Fibroblast of upper back skin (primary cell): ENCODE measurements around the gene MTA3.

ENCODE experiments used
- DNase-seq: peaks from one replicate; pipeline ENCODE4 v3.0.0-alpha.2; 2013

MTA3 gene

DNA sequence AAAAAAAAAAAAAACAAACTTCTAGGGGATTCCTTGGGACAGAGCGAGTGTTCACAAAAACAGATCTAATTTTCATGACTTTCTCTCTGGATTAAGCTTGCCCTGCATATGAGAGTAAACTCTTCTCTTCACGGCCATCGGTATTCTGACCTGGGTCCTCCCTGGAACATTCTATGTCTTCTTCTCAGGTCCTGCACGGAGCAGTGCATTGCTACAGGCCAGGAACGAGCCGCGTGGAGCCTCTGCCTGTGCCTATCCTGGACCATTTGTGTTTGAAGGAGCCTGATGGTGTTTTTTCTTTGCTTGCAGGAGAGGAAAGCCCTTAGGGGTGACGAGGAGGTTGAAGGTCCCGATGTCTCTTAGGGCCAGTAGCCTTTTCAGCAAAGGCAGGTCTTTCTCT, 197.3 kb downstream of the MTA3 start:
- no peak for DNase-seq

DNA sequence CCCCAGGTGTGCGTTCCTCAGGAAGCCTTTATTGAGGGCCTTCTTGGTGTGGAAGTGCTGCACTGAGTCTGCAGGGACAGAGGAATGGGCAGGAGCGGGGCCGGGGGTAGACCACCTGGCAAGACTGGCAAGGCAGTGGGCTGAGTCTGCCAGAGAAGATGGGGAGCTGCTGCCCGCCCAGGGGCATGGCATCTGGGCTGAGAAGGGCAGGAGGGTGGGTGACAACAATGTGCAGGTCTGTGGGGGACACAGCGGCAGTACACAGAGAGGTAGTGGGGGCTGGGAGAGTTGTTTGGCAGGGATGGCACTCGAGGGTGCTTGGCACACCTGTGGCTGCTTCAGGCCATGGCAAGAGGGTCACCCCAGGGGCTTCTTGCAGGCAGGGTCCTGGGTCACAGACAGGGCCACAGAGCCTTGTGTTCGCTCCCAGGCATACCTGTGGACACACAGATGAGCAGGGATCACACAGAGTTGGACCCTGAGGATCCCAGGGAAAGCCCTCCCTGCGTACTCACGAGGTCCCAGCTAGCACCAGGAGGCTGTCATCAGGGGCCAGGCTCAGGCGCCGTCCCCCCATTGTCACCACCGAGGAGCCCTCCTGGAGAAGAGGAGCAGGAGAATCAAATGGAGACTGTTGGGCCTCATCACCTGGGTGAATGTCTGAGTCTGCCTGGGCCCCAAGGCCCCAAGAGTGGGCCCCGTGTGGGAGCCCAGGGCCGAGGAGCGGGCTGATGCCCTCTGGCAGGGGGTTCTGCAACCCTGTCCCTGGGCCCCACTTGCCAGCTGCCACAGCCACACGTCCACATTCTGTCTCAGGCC, 198.9 kb downstream of the MTA3 start:
- DNase-seq = no peak

DNA sequence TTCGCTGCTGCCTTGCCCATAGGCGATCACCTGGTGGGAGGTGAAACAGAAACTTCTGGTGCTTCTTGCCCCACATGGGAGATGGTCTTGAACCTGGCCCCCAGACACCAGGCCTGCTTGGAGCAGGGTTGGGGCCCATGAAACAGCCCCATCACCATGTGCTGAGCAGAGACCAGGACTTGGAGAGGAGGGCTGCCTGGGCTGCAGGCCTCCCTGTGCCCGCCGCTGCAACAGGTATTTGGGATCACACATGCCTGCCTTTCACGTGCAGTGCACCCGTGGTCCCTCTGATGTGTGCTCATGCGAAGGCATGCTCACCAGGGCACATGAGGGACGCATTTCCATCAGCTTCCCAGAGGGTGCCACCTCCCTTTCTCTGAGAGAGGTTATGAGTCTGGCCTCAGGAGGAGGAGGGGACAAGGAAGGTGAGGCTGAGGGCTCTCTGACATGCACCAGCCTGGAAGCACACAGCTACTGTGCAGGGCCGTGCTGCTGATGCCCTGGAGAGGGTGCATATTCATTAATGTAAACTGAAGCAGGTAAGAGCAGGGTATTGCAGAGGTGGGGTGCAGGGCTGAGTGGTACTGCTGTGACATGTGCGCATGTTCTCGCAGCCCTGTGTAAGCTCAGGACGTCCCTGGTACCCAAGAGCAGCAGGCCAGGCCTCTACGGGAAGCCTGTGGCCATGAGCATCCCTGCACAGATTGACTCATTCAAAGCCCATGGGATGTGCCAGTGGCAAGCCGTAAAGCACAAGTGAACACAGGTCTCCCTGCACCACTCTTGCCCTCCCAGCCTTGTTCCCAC, 199.7 kb downstream of the MTA3 start:
- DNase-seq = no peak

DNA sequence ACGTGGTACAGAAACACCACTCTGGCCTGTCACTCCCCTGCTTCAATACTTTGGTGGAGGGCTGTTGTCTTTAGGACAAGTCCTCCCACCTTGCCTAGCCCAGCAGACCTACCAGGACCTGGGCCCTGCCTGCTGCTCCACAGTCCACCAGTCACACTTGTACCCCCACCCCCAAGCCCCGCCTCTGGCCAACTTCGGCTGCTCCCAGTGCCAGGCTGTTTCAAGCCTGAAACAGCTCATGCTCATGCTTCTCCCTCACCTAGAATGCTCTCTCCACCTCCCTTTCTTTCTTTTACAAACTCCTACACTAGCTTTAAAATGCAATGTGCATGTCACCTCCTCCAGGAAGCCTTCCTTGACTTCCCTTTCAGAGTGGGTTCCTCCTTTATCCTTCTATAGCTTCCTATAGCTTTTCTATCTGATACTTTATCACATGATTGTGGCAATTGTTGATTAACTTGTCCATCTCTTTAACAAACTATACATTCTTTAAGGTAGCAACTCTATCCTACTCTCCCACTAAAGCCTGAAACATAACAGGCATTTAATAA, 200.3 kb downstream of the MTA3 start:
- no peak for DNase-seq

DNA sequence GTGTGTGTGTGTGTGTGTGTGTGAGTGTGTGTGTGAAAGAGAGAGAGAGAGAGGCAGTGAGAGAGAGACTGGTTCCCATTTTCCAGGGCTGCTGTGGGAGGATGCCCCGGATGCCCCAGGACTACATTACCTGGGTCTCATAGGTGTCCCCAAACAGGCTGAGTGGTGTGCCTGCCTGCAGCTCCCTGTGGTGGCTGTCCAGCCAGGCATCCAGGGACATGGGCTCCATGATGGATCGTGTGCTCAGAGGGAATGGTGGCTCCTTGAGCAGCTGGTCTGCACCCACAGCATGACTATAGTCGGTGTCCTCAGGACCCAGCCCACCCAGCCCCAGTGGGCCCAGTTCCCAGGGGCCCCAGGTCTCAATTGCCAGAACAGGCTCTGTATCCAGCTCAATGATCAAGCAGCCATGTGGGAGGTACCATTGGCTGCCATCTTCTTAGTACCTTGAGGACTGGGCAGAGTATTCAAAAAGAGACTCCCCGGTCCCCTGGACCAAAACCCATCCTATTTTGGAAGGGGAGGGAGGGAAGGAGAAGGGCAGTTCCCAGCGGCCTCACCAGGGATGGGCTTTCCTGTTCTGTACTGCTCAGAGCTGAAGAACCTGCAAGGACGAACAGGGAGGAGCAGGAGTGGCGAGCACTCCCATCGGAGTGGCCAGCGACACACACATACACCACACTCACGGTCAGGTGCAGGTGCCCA, 201.3 kb downstream of the MTA3 start:
- DNase-seq = no peak

DNA sequence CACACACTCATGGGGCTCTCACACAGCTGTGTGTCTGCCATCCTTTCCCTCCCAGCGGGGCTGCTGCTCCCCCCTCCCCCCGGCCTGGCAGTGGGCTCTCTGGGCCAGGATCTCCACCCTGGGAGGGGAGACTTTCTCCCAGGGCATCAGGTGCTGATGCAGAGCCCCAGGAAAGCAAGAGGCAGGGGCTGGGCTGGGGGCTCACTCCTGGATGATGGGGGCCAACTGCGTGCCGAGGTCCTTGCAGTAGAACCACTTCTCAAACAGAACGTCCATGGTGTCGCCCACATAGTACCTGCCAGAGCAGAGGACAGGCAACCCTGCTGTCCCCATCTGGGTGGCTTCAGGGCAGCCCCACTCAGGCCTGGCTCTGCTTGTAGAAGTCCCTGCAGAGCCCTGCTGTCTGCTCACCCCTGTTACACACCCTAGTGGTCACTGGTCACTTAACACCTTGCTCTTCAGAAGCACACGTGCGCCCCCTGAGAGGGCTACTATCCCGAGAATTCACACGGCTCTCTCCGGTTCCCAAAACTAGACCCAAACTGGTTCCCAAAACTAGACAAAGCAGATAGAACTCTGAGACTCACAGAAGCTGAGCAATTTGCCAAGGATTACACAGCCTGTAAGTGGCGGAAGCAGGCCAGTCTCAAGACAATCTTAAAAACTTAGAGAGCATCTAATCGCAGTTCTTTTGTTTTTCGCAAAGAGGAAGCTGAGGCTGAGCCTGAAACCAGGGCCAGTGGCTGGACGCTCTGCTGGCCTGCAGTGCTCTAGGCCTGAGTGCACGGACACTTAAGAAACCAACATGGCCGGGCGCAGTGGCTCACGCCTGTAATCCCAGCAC, 202.1 kb downstream of the MTA3 start:
- DNase-seq = peak; percentile 21

DNA sequence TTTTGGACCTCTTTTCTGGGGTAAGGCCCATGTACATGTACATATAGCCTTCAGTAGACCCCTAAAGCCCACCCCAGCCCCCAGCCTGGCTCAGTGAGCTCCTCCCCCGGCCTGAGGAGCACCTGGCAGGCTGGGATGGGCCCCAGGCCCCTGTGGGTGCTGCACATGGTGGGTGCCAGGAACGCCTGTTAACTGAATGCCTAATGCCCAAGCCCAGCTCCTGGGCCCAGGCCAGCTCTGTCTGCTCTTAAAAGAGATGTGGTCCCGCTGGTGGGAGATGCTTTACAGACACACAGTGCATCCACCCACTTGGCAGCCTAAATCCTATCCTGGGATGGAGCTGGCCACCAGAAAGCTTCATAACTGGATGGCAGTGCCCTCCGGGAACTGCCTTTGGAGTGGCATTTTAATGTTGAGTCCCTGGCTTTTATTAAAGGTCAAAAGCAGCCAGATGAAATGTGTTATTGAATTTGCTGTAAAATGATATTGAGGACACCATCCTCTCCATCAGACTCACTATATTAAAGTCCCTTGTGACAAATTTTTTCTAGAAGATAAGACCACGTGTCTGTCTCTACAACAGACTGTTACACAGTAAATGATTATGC, 203.2 kb downstream of the MTA3 start:
- DNase-seq = no peak

DNA sequence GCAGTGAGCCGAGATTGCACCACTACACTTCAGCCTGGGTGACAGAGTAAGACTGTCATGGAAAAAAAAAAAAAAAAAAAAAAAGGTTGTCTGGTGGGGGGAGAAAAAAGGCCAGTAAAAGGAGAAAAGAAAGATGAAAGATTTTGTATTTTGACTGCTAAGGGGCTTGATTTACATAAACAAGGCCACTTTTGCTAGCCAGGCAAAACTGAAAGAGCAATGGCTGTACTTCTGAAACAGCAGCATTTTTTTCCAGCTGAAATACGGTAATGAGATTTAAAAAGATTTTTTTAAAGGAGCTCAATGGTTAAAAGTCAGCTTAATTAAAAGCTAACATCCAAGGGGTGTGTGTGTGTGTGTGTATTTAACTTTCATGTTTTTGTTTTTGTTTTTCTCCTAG, 206.8 kb downstream of the MTA3 start:
- DNase-seq = no peak

DNA sequence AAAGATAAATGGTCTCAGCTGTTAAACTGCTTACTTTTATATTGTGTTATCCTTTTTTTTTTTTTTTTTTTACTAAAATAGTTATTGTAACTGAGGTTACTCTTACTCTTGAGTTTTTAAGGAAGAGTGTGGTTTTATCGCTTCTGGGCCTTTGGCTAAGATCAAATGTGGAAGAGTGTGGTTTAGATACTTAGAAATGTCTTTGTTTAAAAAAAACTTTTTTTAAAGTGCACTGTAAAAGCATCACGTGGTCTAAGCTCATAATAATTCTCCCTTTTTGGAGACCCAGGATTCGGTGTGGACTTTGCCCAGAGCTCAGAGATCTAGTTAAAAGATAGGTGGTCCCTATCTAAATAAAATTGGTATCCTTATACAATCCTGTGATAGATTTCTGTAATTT, 207.4 kb downstream of the MTA3 start:
- DNase-seq = no peak

DNA sequence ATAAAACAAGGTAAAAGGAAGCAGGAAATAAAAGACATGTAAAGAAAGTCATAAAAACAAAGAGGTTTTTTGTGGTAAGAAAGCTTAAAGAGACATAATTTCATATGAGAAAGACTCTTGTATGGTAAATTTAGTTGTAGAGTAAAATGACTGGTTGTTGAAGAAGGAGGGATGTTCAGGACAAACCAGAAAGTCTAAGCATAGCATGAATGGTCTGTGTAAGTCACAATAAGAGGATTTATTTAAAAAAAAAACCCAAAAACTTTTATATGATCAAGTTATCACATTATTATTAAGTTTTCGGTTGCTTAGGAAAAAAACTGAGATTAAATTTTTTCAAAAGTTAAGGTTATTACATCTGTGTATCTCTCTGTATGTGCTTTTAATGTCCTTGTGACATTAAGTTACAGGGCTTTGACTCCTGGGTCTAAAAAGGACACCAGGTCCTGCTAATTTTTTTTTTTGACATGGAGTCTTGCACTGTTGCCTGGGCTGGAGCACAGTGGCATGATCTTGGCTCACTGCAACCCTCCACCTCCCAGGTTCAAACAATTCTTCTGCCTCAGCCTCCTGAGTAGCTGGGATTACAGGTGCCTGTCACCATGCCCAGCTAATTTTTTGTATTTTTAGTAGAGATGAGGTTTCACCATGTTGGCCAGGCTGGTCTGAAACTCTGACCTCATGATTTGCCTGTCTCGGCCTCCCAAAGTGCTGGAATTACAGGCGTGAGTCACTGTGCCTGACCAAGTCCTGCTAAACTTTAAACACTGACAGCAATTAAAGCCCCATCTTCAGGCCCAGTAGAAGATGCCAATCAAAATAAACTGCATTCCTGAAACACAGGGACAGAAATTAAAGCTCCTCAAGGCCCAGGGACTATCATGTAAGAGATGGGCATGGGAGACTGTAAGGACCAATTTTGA, 209.7 kb downstream of the MTA3 start:
- no peak for DNase-seq

DNA sequence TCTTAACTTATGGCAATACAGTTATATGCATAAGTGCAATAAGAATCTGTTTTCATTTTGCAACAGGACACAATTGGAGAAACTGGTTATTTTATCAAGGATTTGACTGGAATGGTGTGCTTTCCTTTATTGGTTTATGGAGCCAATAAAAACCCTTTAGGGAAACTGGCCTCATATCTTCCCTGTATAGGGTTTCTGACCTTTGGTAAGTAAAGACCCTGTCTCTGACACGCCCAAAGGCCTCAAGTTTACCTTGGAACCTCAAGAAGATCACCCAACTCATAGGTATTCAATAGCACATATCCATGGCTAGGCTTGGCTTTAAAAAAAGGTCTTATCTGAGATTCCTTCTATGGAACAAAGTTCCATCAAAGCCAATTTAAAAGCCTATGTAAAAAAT, 212.7 kb downstream of the MTA3 start:
- DNase-seq = no peak

DNA sequence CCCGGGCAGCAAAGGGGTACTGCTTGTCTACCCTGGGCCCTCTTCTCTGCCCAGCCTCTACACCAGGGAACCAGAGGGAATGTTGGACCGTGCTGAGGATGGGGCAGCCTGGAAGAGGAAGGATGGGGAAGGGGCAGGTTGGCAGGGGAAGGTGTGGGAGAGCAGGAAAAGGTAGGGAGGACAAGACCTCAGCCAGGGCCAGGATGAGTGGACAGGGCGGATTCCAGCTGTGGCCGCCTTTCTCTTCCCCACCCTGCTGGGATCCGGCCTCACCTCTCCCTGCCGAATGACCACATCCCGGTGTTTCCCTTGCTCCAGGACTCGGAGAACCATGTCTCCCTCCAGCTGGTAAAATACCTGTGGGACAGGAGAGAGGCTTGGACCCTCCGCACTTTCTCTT, 215.1 kb downstream of the MTA3 start:
- no peak for DNase-seq

DNA sequence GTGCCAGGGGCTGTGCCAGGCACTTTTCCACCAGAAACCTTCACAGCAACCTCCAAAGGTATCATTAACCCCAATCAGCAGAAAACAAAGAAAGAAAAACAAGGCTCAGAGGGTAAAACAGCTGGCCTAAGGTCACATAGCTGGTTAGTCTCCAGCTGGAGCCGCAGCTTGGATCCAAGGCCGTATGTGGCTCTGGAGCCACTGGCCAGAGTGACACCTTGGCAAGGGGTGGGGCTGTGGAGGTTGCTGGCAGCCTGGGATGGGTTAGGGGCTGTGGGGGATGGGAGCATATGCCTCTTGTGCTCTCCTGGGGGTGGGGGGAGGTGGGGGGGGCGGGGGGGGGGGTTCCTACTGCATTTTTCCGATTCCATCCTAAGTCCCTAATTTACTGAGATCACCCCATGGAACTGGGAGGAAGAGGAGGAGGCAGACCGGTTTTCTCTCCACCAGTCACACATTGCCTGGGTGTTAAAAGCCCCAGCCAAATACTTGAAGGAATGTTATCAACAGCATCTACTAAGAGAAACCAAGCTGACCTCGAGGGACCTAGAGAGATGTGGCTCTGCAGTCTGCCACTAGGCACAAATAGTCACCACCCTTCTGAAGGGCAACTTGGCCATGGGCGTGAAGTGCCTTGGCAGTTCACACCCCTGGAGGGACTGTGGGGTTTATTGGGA, 215.9 kb downstream of the MTA3 start:
- no peak for DNase-seq

DNA sequence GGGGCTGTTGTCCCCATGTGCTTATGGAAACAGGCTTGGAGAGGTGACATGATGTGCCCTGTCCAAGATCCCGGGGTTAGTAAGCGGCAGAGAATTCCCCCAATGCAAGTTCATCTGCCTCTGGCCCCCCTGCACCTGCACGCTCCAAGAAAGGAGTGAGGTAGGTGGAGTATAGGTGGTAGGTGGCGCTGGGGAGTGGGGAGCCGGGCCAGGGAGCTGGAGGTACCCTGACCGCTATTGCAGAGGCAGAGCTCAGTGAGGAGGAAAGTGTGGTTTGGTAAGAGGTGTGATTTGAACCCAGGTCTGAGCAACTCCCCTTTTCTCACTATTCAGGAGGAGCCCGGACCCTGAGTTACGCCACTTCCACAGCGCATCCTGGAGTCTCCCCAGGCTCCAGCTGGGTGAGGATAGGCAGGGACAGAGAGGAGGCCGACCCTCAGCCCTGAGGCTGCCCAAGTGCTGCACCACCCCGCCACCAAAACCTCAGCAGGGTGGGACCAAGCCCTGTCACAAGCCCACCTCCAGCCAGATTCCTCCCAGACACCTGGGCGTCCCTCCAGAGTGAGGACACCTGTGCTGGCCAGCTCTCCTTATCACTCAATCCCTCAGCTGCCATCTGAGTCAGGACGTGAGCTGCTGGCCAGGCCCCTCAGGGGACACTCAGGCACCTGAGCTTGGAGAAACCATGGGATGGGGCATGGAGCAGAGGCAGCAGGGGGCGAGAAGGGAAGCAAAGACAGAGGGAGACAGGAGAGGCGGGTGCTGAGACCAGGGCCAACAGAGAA, 218.3 kb downstream of the MTA3 start:
- no peak for DNase-seq

DNA sequence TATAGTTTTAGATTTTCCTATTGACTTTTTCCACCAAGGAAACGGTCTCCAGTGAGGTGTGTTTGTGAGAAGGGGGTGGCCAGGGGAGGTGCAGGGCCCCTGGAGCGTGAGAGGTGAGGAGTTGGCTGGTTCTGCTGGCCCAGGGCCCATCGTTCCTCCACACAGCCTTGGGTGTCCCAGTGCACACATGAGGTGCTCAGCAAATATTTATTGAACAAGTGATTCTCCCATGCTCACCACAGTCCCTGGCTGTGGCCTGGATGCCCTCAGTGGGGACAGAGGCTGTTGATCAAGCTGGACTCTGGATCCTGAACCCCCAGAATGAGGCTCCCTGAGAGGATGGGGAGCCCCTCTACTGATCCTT, 219.0 kb downstream of the MTA3 start:
- no peak for DNase-seq

DNA sequence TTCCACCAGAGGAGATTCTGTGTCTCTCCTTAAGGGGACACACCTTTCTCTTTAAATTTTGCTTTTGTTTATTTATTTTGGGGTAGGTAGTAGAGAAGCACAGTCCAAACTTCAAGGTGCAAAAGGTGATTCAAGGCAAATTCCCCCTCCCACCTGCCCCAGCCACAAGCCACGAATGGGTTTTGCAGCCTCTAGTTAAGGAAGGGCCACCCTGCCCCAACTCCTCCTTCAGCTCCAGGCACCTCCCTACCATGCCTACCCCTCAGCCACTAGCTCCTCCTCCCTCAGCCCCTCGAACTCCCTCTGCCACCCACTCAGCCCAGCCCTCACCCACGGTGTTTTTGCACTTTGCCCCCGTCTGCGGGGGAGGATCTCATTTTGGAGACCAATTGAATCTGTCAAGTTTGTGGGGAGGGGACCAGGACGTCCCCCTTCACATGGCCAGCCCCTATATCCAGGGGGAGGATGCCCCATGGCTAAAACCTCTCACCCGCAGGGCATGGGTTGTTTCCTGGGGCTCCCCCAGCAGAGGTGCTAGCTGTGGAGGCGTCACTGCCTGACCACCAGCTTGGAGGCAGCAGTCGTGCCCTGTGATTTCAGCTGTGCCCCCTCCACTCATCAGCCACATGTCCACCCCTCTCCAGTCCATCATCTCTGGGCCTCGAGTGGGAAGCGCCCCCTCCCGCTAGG, 219.5 kb downstream of the MTA3 start:
- DNase-seq = no peak

DNA sequence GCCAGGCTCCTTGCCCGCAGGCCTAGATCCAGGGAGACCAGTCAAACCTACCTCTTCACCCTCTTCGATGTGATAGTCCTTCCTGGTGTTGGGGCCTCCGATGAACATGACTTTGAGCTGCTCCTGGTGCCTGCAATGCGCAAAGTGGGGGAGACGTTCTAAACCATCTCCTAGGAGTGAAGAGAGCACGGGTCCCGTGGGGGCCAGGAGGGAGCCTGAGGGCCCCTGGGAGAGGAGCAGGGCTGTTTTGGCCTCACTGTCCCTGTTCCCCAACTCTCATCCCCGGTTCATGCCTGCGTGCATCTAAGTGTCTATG, 220.0 kb downstream of the MTA3 start:
- no peak for DNase-seq

DNA sequence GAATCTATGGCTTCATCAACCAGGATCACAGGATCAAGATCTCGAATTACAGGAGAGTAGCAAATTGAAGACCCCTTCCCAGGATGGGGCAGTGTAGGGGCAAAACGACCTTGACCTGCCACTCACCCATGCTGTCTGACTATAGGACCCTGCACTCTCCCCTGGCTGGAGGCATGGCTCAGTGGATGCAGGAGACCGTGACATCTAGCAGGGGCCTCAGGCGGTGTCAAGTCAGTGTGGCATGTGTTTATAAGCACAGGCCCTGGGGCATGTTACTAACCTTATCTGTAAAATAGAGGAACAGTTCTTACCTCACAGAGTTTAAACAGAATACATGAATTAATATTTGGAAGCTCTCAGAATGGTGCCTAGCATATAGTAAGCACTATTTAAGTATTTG, 220.4 kb downstream of the MTA3 start:
- no peak for DNase-seq

DNA sequence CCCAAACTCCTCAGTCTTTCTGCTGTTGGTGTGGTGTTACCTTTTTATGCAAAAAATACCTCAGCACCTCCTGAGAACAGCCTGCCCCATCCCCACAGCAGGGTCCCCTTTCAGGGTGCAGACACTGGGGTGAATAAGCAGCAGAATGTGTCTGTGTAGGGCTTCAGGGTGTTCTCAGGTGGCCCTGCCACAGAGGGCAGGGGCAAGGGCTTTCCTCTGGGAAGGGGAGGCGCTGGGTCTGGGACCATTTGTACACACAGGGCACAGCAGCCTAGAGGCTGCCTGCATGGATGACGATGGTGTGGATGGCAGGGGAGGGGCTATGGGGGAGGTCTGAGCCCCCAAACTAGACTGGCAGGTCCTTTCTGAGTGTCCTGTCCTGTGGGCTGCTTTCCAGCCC, 221.3 kb downstream of the MTA3 start:
- no peak for DNase-seq
